ENCODE measurements around the gene HNRNPUL1. TPM values are rescaled to one million over a fixed set of nuclear protein-coding genes. Genes with fewer than 3 reads are reported as not detected.

Gene HNRNPUL1
- total RNA-seq, 1 experiment from 2014 or later, result 315 TPM

DNA sequence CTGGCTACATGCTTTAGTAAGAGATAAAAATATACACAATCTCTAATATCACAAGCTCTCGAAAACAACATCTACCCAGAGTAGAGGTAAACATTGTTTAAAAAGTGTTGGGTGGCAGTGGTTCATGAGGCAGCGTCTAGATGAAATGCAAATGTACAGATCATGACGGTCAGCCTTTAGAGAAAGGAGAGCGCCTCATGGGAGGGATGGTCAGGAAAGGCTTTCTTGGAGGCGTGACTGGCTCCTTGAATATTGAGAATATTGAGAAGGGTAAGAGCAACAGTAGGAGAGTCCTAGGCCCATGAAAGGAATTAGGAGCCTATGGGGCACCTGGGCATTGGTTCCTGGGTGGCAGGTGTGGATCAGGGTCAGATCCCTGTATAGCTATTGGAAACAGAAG is 10.6 kb downstream of the HNRNPUL1 start:
- Mint-ChIP-seq H3K9me3 (no peaks in the 10 kb centered on the region), H3K27me3 (ENCODE audit: low read depth) (no peaks in the 10 kb centered on the region), H3K4me1 (no peaks in the 10 kb centered on the region), H3K36me3 (ENCODE audit: insufficient read depth in 1 of 3, low read depth in 3 of 3) (peaks cover 76 to 96% (median 94%) of the 10 kb centered on the region in 3 experiments; a peak in 6 of 7 replicates), H3K4me3 (no peak overlapping the region), H3K27ac (no peak overlapping the region)
- Histone ChIP-seq H4K20me1 (ENCODE audit: control insufficient read depth, insufficient read depth, insufficient read length) (no peaks in the 10 kb centered on the region), H2AFZ (ENCODE audit: low read length) (no peak overlapping the region), H3K4ac (ENCODE audit: low read depth, low read length) (no peak overlapping the region), H3K18ac (ENCODE audit: insufficient read length, low read depth, low read length) (no peak overlapping the region), H3K56ac (ENCODE audit: insufficient read length, low read depth, low read length) (no peak overlapping the region), H4K5ac (ENCODE audit: insufficient read length, low read depth, low read length) (no peak overlapping the region), H2BK5ac (ENCODE audit: insufficient read length, low read length) (no peak overlapping the region), H3K4me1 (ENCODE audit: insufficient read depth, low read length) (no peaks in the 10 kb centered on the region), H3K14ac (ENCODE audit: insufficient read depth, low read length) (no peak overlapping the region), H3K23ac (ENCODE audit: insufficient read length, low read depth, low read length) (no peak overlapping the region), H2AK5ac (ENCODE audit: insufficient read length, low read length) (no peak overlapping the region), H3K4me2 (ENCODE audit: insufficient read depth, insufficient read length, low read length) (no peak overlapping the region), H3T11ph (ENCODE audit: low read length) (no peak overlapping the region), H3K23me2 (ENCODE audit: insufficient read length, low read depth, low read length, poor library complexity, severe bottlenecking) (no peaks in the 10 kb centered on the region), H2BK15ac (ENCODE audit: low read depth, low read length) (no peak overlapping the region), H4K91ac (ENCODE audit: insufficient read length, low read depth, low read length) (no peak overlapping the region), H3K79me1 (ENCODE audit: insufficient read depth, low read depth, low read length, poor library complexity, severe bottlenecking) (peaks cover 5% of the 10 kb centered on the region), H2BK20ac (ENCODE audit: low read depth, low read length, poor library complexity, severe bottlenecking) (no peak overlapping the region), H2BK120ac (ENCODE audit: low read depth, low read length, poor library complexity, severe bottlenecking) (no peak overlapping the region), H4K8ac (replicated peaks; ENCODE audit: insufficient read length, low read depth, low read length) (no peak overlapping the region), H3K27ac (ENCODE audit: insufficient read length, low read depth, low read length) (no peak overlapping the region), H3K79me2 (ENCODE audit: insufficient read depth, low read length) (no peaks in the 10 kb centered on the region), H2BK12ac (ENCODE audit: insufficient read length, low read depth, low read length) (no peak overlapping the region), H3K9ac (ENCODE audit: extremely low read depth, insufficient read length, low read length) (no peak overlapping the region), H3K9me3 (ENCODE audit: control insufficient read depth, low read depth, low read length) (no peaks in the 10 kb centered on the region), H3K27me3 (ENCODE audit: insufficient read depth, low read length) (no peaks in the 10 kb centered on the region)
- TF ChIP-seq, protein P1, sequence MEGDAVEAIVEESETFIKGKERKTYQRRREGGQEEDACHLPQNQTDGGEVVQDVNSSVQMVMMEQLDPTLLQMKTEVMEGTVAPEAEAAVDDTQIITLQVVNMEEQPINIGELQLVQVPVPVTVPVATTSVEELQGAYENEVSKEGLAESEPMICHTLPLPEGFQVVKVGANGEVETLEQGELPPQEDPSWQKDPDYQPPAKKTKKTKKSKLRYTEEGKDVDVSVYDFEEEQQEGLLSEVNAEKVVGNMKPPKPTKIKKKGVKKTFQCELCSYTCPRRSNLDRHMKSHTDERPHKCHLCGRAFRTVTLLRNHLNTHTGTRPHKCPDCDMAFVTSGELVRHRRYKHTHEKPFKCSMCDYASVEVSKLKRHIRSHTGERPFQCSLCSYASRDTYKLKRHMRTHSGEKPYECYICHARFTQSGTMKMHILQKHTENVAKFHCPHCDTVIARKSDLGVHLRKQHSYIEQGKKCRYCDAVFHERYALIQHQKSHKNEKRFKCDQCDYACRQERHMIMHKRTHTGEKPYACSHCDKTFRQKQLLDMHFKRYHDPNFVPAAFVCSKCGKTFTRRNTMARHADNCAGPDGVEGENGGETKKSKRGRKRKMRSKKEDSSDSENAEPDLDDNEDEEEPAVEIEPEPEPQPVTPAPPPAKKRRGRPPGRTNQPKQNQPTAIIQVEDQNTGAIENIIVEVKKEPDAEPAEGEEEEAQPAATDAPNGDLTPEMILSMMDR (conservative IDR thresholded peaks at IDR 0.05), result no peak
- DNase-seq, result no peak
- no CpG with 5 or more reads among the region's 5 CpGs for WGBS (ENCODE audit: extremely low coverage, insufficient read length, low lambda C conversion rate)

All from H9 (cell line).